IMR-90 (cell line): ENCODE measurements around the gene MYO9B. TPM values are rescaled to one million over a fixed set of nuclear protein-coding genes. Genes with fewer than 3 reads are reported as not detected.

Experiments
- ATAC-seq: fragments of 200-7000 bp; cut with Tn5 transposase; 2 replicates; pipeline ENCODE4 v1.9.1; 2020; ENCODE audit warnings: low read depth, mild to moderate bottlenecking, moderate library complexity
- BruUV-seq: library from RNA; stranded (reverse); fragments of 400-500 nt; replicated peaks from 2 replicates; lab custom pipeline; 2021; lab: Mats Ljungman, UMichigan
- CTCF ChIA-PET: fragments of 300-600 bp; formaldehyde crosslinking; extraction: SDS; loops from one replicate; lab custom pipeline; 2021; ENCODE audit warnings: antibody characterized with exemption; lab: Yijun Ruan, JAX
- POLR2A ChIA-PET: fragments of 300-600 bp; sonication (Branson Sonifier 250); formaldehyde crosslinking; loops from one replicate; lab custom pipeline; 2022; ENCODE audit warnings: antibody characterized with exemption; ENCODE audit not compliant: unreplicated experiment; lab: Charles Lee
- DNase-seq: peaks from one replicate; pipeline ENCODE4 v3.0.0; 2013
- H2AFZ ChIP-seq: replicated peaks from 2 replicates; pipeline ENCODE3; 2013; ENCODE audit warnings: low read length, mild to moderate bottlenecking; ENCODE audit not compliant: poor library complexity
- H2AK5ac ChIP-seq: 2 replicates; pipeline ENCODE4 v1.6.1; 2013; ENCODE audit warnings: low read depth, low read length, inconsistent platforms
- H2AK9ac ChIP-seq: replicated peaks from 2 replicates; pipeline ENCODE3; 2013; ENCODE audit warnings: mild to moderate bottlenecking, low read depth, low read length, moderate library complexity; ENCODE audit not compliant: poor library complexity
- H2BK120ac ChIP-seq: 2 replicates; pipeline ENCODE4 v1.6.1; 2013; ENCODE audit warnings: low read depth, low read length, inconsistent platforms
- H2BK15ac ChIP-seq: 3 replicates; pipeline ENCODE4 v1.6.1; 2013; ENCODE audit warnings: low read depth, low read length, inconsistent platforms
- H2BK20ac ChIP-seq: 2 replicates; pipeline ENCODE4 v1.6.1; 2013; ENCODE audit warnings: low read depth, mild to moderate bottlenecking, inconsistent platforms, low read length, moderate library complexity
- H2BK5ac ChIP-seq: 2 replicates; pipeline ENCODE4 v1.6.1; 2013; ENCODE audit warnings: mild to moderate bottlenecking, low read depth, low read length, inconsistent platforms; ENCODE audit not compliant: poor library complexity, severe bottlenecking
- H3K14ac ChIP-seq: replicated peaks from 2 replicates; pipeline ENCODE4 v1.6.1; 2013; ENCODE audit warnings: low read depth, low read length, inconsistent platforms
- H3K18ac ChIP-seq: 2 replicates; pipeline ENCODE4 v1.6.1; 2013; ENCODE audit warnings: low read depth, low read length, control low read depth
- H3K23ac ChIP-seq: 2 replicates; pipeline ENCODE4 v1.6.1; 2013; ENCODE audit warnings: low read depth, low read length, inconsistent platforms
- H3K27ac ChIP-seq: 2 replicates; pipeline ENCODE4 v1.5.1; 2013; ENCODE audit warnings: mild to moderate bottlenecking, control low read depth, low read length; ENCODE audit not compliant: insufficient read depth
- H3K27me3 ChIP-seq: 2 replicates; pipeline ENCODE4 v1.6.1; 2013; ENCODE audit warnings: low read length; ENCODE audit not compliant: control insufficient read depth, insufficient read depth
- H3K36me3 ChIP-seq: 2 replicates; pipeline ENCODE4 v1.6.1; 2013; ENCODE audit warnings: low read length, mixed read lengths; ENCODE audit not compliant: control insufficient read depth, insufficient read depth
- H3K4ac ChIP-seq: 2 replicates; pipeline ENCODE4 v1.6.1; 2013; ENCODE audit warnings: low read depth, low read length, inconsistent platforms
- H3K4me1 ChIP-seq: 2 replicates; pipeline ENCODE4 v1.6.1; 2013; ENCODE audit warnings: low read length, mixed read lengths; ENCODE audit not compliant: control insufficient read depth, insufficient read depth
- H3K4me2 ChIP-seq: 2 replicates; pipeline ENCODE4 v1.6.1; 2013; ENCODE audit warnings: low read depth, mild to moderate bottlenecking, control low read depth, low read length, moderate library complexity
- H3K4me3 ChIP-seq: 2 replicates; pipeline ENCODE4 v1.5.1; 2013; ENCODE audit warnings: low read depth, mild to moderate bottlenecking, control low read depth, low read length, moderate library complexity; ENCODE audit not compliant: insufficient read depth
- H3K56ac ChIP-seq: 2 replicates; pipeline ENCODE4 v1.6.1; 2013; ENCODE audit warnings: low read length, inconsistent platforms; ENCODE audit not compliant: insufficient read depth; ENCODE audit errors: extremely low read depth
- H3K79me1 ChIP-seq, 2 experiments: 2 replicates each; pipeline ENCODE4 v1.6.1; 2013; ENCODE audit warnings: low read length in 2 of 2, inconsistent platforms in 1 of 2, low read depth in 1 of 2
- H3K9ac ChIP-seq: 2 replicates; pipeline ENCODE4 v1.6.1; 2013; ENCODE audit warnings: low read depth, low read length, control low read depth
- H3K9me1 ChIP-seq: 2 replicates; pipeline ENCODE4 v1.6.1; 2013; ENCODE audit warnings: low read length, inconsistent platforms; ENCODE audit not compliant: insufficient read depth
- H3K9me3 ChIP-seq: 2 replicates; pipeline ENCODE4 v1.6.1; 2013; ENCODE audit warnings: low read length; ENCODE audit not compliant: control insufficient read depth, insufficient read depth
- H4K20me1 ChIP-seq: 2 replicates; pipeline ENCODE4 v1.6.1; 2013; ENCODE audit warnings: low read length, inconsistent platforms; ENCODE audit not compliant: insufficient read depth
- H4K5ac ChIP-seq: 2 replicates; pipeline ENCODE4 v1.6.1; 2013; ENCODE audit warnings: mild to moderate bottlenecking, low read depth, low read length, control low read depth
- H4K8ac ChIP-seq, 2 experiments: 2 replicates each; pipeline ENCODE4 v1.6.1; 2013; ENCODE audit warnings: low read depth in 2 of 2, low read length in 2 of 2, control low read depth in 1 of 2, inconsistent platforms in 1 of 2
- H4K91ac ChIP-seq: 2 replicates; pipeline ENCODE4 v1.6.1; 2013; ENCODE audit warnings: low read depth, low read length, inconsistent platforms; ENCODE audit not compliant: insufficient read depth
- USF2 ChIP-seq: fragments of 150-350 bp; IDR thresholded peaks from 2 replicates; pipeline ENCODE4 v1.6.1; 2017; ENCODE audit warnings: mild to moderate bottlenecking, antibody characterized with exemption, low read length, low read depth
- WGBS, 2 experiments: methylation state at CpG; one replicate each; pipeline versions ENCODE4 v1.1.5 to v1.1.7; 2013; ENCODE audit warnings: missing lambda C conversion rate in 2 of 2; ENCODE audit not compliant: insufficient read length in 1 of 2; ENCODE audit errors: extremely low coverage in 2 of 2; 5-methylcytosine and 5-hydroxymethylcytosine counted together
- dilution Hi-C: fragments of 300-500 bp; cut with HindIII; formaldehyde crosslinking; loops from one replicate; pipeline ENCODE4 v1.14.3; 2018; ENCODE audit warnings: low sequenced_read_pairs; ENCODE audit not compliant: unreplicated experiment
- in situ Hi-C: fragments of 300-500 bp; cut with MboI; formaldehyde crosslinking; loops from 3 replicates; pipeline ENCODE4 v1.14.3; 2019; ENCODE audit warnings: low sequenced_read_pairs, inconsistent platforms, mixed read lengths
- intact Hi-C: fragments of 100-400 bp; cut with micrococcal nuclease; formaldehyde crosslinking; loops from 2 replicates; pipeline ENCODE4 v1.10.0; 2022
- polyA plus RNA-seq, 3 experiments: library from polyadenylated mRNA; depleted of rRNA; stranded (reverse); fragments of >200 nt; gene quantifications; 2 replicates each; pipeline ENCODE4 v1.2.3, GENCODE V29; 2012; ENCODE audit warnings: low replicate concordance in 1 of 3
- total RNA-seq: library from RNA; depleted of rRNA; stranded (reverse); fragments of >200 nt; gene quantifications from 2 replicates; pipeline ENCODE4 v1.2.3, GENCODE V29; 2012

Gene MYO9B
- total and polyA plus RNA-seq, 2 of the 4 experiments (the other 2 are of a cell fraction), result 61.8 to 77.8 TPM

GRCh38 chr19:17058236-17058635, 17.3 kb upstream of the MYO9B start:
- no peak overlapping the region for H2BK5ac ChIP-seq
- CTCF ChIA-PET, result no interaction called here
- peak; percentile 46 for DNase-seq

More at GRCh38 chr19:17058236-17058635, 17.3 kb upstream of the MYO9B start:
- H2AK9ac ChIP-seq, result peak overlapping the region; percentile 55
- no peaks in the 10 kb centered on the region for H3K4me1 ChIP-seq
- no peak overlapping the region for H2BK15ac ChIP-seq
- H3K9me3 ChIP-seq, result peaks cover 17% of the 10 kb centered on the region
- 92% methylated on average over 2 of the region's 8 CpGs; no CpG with 5 or more reads in 1 of the 2 experiments for WGBS, 2 experiments
- no peaks in the 10 kb centered on the region for H3K27me3 ChIP-seq
- no peak overlapping the region for H2AFZ ChIP-seq
- no peak overlapping the region for H4K8ac ChIP-seq
- no peak overlapping the region for H3K56ac ChIP-seq
- dilution Hi-C loops (no loop called here), in situ Hi-C loops (no loop called here), intact Hi-C loops (no loop called here)
- no peak overlapping the region for H3K14ac ChIP-seq
- no peak overlapping the region for H3K4me3 ChIP-seq
- peaks cover 14 to 37% of the 10 kb centered on the region in 2 experiments; a peak in 3 of 4 replicates for H3K79me1 ChIP-seq
- H3K9ac ChIP-seq, result no peak overlapping the region
- no peak overlapping the region for H2BK120ac ChIP-seq
- no peak overlapping the region for H4K91ac ChIP-seq
- no peak overlapping the region for H3K23ac ChIP-seq
- H2AK5ac ChIP-seq, result no peak overlapping the region
- H3K36me3 ChIP-seq, result peaks cover 28% of the 10 kb centered on the region
- ATAC-seq, result no peak
- POLR2A ChIA-PET, result no interaction called here
- no peak overlapping the region for H3K4me2 ChIP-seq
- BruUV-seq, result no TSS peak
- 0 out of 2 replicates have a peak, but pooled peaks cover 5% of the 10 kb centered on the region for H3K9me1 ChIP-seq
- H3K4ac ChIP-seq, result no peak overlapping the region
- H3K27ac ChIP-seq, result no peak overlapping the region
- no peak overlapping the region for H4K5ac ChIP-seq
- H4K20me1 ChIP-seq, result no peaks in the 10 kb centered on the region
- no peak for TF ChIP-seq USF2
- H2BK20ac ChIP-seq, result no peak overlapping the region
- H3K18ac ChIP-seq, result no peak overlapping the region
